Measurements from ENCODE around the gene VSTM2L. TPM values are rescaled to one million over a fixed set of nuclear protein-coding genes. Genes with fewer than 3 reads are reported as not detected.

Gene VSTM2L
- total and polyA plus RNA-seq, 2 of the 13 experiments (the other 11 are each of a cell fraction or from before 2014, with no cell fraction given), result not detected

DNA sequence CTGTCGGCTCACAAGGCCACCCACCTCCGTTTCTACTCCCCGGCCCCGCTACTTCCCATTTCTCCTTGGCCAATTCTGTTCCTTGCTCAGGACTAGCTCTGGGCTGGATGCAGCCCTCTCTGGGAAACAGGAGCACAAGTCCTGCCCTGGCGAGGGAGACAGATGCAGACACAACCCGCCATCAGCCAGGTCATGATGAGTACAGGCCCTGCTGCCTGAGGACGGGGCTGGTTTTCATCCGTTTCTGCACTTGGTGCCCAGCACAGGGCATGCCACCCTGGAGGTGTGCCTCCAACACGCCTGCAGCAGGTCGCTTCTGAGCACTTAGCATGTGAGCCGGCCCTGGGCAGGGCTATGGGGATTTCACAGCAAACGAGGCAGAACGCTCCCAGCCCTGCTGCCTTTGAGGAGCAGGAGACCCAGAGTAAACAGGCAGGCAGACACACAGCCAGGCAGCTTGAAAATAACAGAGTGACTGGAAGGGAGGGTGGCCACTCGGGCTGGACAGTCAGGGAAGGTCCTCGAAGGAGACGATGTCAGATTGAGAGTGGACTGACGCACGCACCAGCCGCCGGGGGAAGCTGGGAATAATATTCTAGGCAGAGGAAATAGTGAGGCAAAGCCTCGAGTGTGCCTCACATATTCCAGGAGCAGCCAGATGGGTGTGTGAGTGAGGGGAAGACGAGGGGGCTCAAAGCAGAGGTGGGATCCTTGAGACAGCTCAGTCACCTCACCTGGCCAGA, 21.2 kb upstream of the VSTM2L start (continued):
- TF ChIP-seq JARID2 (CRISPR knock-in tag; IDR thresholded peaks at IDR 0.05; ENCODE audit: insufficient replicate concordance) (no peak), SIX1 (CRISPR knock-in tag; IDR thresholded peaks at IDR 0.05; ENCODE audit: borderline replicate concordance) (no peak), ZNF547 (CRISPR knock-in tag; IDR thresholded peaks at IDR 0.05) (no peak), ATF7 (IDR thresholded peaks at IDR 0.05) (no peak), ATF7 (CRISPR knock-in tag; IDR thresholded peaks at IDR 0.05) (no peak), ZNF720 (CRISPR knock-in tag; IDR thresholded peaks at IDR 0.05) (no peak), ZNF24 (IDR thresholded peaks at IDR 0.05) (no peak), ZKSCAN5 (CRISPR knock-in tag; IDR thresholded peaks at IDR 0.05) (no peak), HOXA9 (CRISPR knock-in tag; IDR thresholded peaks at IDR 0.05; ENCODE audit: borderline replicate concordance) (0 out of 2 replicates have a peak, but pooled peaks have one; percentile 51), ZNF747 (CRISPR knock-in tag; IDR thresholded peaks at IDR 0.05; ENCODE audit: borderline replicate concordance) (0 out of 2 replicates have a peak, but pooled peaks have one; percentile 5), ZBTB21 (CRISPR knock-in tag; IDR thresholded peaks at IDR 0.05) (no peak), SALL1 (CRISPR knock-in tag; IDR thresholded peaks at IDR 0.05) (no peak; the same call in none of the 2 replicates)
- TF ChIP-seq, protein P1, sequence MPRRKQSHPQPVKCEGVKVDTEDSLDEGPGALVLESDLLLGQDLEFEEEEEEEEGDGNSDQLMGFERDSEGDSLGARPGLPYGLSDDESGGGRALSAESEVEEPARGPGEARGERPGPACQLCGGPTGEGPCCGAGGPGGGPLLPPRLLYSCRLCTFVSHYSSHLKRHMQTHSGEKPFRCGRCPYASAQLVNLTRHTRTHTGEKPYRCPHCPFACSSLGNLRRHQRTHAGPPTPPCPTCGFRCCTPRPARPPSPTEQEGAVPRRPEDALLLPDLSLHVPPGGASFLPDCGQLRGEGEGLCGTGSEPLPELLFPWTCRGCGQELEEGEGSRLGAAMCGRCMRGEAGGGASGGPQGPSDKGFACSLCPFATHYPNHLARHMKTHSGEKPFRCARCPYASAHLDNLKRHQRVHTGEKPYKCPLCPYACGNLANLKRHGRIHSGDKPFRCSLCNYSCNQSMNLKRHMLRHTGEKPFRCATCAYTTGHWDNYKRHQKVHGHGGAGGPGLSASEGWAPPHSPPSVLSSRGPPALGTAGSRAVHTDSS (CRISPR knock-in tag; conservative IDR thresholded peaks at IDR 0.05), result 0 out of 2 replicates have a peak, but pooled peaks have one; percentile 57
- TF ChIP-seq, protein P2, sequence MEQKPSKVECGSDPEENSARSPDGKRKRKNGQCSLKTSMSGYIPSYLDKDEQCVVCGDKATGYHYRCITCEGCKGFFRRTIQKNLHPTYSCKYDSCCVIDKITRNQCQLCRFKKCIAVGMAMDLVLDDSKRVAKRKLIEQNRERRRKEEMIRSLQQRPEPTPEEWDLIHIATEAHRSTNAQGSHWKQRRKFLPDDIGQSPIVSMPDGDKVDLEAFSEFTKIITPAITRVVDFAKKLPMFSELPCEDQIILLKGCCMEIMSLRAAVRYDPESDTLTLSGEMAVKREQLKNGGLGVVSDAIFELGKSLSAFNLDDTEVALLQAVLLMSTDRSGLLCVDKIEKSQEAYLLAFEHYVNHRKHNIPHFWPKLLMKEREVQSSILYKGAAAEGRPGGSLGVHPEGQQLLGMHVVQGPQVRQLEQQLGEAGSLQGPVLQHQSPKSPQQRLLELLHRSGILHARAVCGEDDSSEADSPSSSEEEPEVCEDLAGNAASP (CRISPR knock-in tag; IDR thresholded peaks at IDR 0.05; ENCODE audit: borderline replicate concordance), result no peak
- TF ChIP-seq, protein P3, sequence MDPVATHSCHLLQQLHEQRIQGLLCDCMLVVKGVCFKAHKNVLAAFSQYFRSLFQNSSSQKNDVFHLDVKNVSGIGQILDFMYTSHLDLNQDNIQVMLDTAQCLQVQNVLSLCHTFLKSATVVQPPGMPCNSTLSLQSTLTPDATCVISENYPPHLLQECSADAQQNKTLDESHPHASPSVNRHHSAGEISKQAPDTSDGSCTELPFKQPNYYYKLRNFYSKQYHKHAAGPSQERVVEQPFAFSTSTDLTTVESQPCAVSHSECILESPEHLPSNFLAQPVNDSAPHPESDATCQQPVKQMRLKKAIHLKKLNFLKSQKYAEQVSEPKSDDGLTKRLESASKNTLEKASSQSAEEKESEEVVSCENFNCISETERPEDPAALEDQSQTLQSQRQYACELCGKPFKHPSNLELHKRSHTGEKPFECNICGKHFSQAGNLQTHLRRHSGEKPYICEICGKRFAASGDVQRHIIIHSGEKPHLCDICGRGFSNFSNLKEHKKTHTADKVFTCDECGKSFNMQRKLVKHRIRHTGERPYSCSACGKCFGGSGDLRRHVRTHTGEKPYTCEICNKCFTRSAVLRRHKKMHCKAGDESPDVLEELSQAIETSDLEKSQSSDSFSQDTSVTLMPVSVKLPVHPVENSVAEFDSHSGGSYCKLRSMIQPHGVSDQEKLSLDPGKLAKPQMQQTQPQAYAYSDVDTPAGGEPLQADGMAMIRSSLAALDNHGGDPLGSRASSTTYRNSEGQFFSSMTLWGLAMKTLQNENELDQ (CRISPR knock-in tag; IDR thresholded peaks at IDR 0.05; ENCODE audit: borderline replicate concordance), result peak; percentile 30; the same call in 1 of the 2 replicates
- TF ChIP-seq, protein P4, sequence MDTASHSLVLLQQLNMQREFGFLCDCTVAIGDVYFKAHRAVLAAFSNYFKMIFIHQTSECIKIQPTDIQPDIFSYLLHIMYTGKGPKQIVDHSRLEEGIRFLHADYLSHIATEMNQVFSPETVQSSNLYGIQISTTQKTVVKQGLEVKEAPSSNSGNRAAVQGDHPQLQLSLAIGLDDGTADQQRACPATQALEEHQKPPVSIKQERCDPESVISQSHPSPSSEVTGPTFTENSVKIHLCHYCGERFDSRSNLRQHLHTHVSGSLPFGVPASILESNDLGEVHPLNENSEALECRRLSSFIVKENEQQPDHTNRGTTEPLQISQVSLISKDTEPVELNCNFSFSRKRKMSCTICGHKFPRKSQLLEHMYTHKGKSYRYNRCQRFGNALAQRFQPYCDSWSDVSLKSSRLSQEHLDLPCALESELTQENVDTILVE (CRISPR knock-in tag; IDR thresholded peaks at IDR 0.05), result no peak
- TF ChIP-seq, protein P5, sequence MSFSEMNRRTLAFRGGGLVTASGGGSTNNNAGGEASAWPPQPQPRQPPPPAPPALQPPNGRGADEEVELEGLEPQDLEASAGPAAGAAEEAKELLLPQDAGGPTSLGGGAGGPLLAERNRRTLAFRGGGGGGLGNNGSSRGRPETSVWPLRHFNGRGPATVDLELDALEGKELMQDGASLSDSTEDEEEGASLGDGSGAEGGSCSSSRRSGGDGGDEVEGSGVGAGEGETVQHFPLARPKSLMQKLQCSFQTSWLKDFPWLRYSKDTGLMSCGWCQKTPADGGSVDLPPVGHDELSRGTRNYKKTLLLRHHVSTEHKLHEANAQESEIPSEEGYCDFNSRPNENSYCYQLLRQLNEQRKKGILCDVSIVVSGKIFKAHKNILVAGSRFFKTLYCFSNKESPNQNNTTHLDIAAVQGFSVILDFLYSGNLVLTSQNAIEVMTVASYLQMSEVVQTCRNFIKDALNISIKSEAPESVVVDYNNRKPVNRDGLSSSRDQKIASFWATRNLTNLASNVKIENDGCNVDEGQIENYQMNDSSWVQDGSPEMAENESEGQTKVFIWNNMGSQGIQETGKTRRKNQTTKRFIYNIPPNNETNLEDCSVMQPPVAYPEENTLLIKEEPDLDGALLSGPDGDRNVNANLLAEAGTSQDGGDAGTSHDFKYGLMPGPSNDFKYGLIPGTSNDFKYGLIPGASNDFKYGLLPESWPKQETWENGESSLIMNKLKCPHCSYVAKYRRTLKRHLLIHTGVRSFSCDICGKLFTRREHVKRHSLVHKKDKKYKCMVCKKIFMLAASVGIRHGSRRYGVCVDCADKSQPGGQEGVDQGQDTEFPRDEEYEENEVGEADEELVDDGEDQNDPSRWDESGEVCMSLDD (CRISPR knock-in tag; IDR thresholded peaks at IDR 0.05; ENCODE audit: borderline replicate concordance), result no peak
- TF ChIP-seq, protein P6, sequence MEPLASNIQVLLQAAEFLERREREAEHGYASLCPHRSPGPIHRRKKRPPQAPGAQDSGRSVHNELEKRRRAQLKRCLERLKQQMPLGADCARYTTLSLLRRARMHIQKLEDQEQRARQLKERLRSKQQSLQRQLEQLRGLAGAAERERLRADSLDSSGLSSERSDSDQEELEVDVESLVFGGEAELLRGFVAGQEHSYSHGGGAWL (CRISPR knock-in tag; IDR thresholded peaks at IDR 0.05), result peak; percentile 62; the same call in 1 of the 2 replicates

All from HepG2 (cell line).